ENCODE results near the gene C17orf58.
A peak's percentile ranks its signal among the peaks of the same experiment; 100 is the strongest.
"Not testable (repeated sequence)": the region's sequence is repeated elsewhere in the genome, so short reads cannot be mapped to it uniquely, and the experiment has no call there.

C17orf58 gene

DNA sequence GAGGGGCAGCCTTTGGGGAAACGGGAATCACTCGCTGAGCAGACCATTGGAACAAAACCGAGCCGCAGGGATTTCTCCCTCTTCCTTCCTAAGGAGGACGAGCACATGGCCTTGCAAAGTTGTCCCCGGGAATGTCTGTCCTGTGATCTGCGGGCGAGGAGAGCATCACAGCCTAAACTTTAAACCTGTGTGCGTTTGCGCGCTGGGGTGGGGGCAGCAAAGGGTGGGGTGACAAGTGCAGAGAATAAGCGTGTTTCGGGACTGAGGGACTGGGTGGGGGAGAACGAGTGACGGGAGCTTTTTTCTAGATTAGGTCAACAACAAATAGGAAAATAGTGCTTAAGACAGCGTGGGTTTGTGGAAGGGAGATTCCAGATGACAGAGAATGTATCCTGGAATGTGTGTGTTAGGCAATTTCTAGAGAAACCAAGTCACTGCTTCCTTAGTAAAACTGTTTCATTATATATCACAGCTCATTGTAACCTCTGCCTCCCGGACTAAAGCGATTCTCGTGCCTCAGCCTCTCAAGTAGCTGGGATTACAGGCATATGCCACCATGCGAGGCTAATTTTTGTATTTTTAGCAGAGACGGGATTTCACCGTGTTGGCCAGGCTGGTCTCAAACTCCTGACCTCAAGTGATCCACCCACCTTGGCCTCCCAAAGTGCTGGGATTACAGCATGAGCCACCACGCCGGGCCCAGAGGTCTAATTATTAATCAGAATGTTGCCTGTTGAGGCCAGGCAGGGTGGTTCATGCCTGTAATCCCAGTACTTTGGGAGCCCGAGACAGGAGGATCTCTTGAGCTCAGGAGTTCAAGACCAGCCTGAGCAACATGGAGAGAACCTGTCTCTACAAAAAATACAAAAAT lies at the start of gene C17orf58:
C17orf58 (minus strand) TSS at position 169 of the 871 bp plus-strand sequence. CDS start 271 bp downstream, outside the sequence.
- peak; percentile 48 for DNase-seq

DNA sequence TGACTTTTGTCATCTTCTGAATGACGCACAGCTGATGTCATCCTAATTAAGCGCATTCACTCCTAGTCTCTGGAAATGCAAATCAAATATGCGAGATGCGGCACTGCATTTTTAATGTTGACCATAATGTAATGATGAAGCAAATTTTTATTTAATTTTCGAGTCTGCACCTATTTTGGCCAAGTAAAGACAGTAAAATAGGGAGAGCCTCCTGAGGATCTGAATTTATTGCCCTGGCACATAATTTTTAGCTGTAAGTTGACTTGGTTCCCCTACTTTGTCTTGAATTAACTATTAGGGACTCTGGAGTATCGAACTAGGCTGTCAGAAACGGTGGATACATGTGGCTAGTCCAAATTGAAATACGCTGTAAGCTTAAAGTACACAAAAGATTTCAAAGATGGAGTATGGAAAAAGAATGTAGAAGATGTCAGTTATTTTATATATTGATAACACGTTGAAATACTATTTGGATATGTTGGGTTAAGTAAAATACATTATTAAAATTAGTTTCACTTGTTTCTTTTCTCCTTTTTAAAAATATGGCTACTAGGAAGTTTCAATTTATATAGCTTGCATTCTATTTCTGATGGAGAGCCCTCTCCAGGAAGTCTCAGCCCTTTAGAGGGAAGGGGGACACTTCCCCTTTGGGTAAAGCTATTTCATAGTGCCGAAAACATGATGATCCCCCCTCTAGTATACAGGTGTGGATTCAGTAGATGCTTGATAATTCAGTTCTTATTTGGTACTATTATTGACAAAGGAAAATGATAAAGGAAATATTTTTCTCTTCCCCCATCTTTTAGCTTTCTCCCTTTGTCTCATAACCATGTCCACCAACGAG lies 40.3 kb upstream of the C17orf58 start:
- no peak for DNase-seq

DNA sequence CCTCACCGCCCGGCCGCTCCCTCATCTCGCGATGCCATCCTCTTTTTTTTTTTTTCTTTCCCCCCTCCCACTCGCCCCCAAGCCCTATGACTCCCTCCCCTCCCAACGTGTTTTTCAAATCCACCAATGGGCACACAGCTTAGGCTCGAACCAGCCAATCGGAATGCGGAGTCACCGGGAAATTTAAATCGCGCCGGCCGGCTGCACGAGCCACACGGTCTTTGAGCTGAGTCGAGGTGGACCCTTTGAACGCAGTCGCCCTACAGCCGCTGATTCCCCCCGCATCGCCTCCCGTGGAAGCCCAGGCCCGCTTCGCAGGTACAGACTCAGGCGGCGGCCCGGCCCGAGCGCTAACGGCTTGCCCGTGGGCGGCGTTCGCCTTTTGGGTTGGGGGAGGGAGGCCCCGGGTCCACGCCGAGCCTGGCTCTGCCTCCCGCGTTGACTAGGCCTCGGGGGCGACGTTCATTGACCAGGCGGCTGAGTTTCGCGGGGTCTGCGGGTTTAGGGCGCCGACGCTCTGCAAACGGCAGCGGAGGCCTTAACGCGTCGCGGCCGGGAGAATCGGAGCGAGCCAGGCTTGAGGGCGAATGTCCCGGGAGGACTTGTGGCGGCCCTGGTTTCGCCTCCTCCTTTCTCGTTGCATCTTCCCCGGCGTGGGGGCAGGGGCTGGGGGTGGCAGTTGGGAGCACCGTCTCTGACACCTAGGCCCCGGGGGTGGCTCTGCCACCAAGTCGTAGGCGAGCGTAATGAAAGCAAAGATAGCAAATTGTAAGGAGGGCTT lies 39.4 kb upstream of the C17orf58 start, which contains the start of gene KPNA2:
KPNA2 (plus strand) TSS at position 213 of the 781 bp plus-strand sequence. CDS start 1,398 bp downstream, outside the sequence.
- DNase-seq, result peak; percentile 92

DNA sequence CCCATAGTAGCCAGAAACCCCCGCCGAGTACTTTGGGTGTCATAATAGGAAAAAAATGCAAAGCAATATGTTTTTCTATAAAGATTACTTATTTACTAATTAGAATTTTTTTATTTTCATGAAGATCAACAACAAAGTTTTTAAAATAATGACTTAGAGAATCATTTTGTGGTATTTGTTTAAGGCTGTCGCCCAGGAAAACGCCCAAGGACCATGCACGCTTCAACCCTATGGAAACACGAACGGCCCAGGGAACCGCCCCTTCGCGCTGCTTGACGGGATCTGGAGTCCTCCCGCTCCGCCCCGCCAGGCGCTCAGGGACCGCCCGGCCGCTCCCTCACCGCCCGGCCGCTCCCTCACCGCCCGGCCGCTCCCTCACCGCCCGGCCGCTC lies 38.9 kb upstream of the C17orf58 start:
- DNase-seq, result peak; percentile 92

DNA sequence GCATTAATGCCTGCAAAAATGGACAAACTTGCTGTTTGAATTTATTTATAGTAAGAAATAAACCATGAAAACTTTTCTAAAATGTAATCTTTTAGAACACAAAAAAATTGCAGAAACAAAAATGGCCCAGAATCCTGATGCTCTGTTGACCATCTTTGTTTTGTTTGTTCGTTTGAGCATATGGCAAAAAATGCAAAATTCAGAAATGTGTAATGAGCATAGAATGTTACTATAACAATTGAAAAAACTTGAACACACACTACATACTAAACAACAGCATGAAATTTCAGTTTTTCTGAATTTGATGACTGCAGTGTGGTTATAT lies 38.1 kb upstream of the C17orf58 start:
- no peak for DNase-seq

DNA sequence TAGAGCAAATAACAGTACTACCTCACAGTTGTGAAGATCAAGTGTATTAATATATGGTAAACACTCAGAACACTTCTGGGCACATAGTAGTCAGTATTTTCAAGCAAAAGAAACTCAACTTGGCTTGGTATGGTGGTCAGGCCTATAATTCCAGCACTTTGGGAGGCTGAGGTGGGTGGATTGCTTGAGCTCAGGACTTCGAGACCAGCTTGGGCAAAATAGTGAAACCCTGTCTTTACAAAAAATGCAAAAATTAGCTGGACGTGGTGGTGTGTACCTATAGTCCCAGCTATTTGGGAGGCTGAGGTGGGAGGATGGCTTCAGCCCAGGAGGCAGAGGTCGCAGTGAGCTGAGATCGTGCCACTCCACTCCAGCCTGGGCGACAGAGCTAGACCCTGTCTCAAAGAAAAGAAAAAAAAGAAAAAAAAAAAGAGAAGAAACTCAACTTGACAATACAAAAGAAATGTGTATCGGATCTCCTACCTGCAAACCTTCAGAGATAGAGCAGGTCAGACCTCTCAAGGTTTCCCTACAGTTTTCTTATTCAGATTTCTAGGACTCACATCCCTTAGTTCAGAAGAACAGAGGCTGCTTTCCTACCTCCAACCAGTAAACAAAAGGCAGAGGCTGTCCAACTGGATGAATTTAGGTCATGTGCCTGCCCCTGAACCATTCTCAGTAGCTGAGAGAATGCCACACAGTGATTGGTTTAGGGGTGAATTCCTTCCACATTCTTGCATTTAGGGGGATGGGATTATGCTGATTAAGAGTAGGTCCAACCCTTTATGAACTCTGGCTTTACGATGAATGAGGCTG lies 37.6 kb upstream of the C17orf58 start:
- no peak for DNase-seq

DNA sequence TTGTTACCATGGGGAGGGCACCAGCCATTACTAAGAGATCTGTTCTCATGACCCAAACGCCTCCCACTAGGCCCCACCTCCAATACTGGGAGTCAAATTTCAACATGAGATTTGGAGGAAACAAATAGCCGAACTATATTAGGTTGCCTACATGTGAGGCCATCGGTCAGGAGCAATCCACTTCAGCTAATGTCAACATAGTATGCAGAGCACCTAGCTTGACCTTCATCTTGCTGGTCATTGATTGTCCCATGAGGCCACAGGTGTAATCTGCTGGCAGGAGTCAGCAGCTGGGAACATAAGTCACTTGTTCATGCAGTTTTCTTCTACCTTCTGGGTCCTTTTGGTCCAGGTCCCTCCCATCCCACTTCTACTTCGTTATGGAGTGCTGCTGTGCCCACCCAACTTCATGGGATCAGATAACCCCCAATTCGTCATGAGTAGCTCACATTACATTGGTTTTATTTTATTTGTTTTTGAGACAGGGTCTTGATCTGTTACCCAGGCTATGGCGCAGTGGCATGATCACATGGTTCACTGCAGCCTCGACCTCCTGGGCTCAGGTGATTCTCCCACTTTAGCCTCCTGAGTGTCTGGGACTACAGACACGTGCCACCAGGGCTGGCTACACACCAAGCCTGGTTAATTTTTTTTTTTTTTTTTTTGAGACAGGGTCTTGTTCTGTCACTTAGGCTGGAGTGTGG lies 33.4 kb upstream of the C17orf58 start:
- DNase-seq, result no peak

DNA sequence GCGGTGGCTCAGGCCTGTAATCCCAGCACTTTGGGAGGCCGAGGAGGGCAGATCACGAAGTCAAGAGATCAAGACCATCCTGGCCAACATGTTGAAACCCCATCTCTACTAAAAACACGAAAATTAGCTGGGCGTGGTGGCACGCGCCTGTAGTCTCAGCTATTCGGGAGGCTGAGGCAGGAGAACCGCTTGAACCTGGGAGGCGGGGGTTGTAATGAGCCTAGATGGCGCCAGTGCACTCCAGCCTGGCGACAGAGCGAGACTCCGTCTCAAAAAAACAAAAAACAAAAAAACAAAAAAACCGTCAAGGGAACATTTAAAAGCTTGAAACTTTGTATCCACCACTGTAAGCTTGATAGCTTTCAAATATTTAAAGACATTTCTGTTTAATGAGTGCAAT lies 26.3 kb upstream of the C17orf58 start:
- DNase-seq, result not testable (repeated sequence)

DNA sequence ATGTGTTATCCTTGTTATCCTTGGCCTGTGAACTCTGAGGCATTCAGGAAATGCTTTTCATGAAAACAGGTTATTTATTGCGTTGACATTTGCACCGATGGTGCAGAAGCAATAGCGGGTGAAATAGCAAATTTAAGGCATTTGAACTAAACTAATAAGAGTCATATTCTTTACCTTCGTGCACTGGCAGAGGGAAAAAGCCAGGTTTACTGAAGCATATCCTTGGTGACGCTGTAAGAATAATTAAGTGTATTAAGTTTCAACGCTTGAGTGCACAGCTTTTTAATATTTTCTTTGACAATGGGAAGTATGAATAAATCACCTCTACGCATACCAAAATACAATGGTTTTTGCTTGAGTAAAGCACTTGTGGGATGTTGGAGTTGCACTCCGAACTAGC lies 25.7 kb upstream of the C17orf58 start:
- DNase-seq, result no peak

DNA sequence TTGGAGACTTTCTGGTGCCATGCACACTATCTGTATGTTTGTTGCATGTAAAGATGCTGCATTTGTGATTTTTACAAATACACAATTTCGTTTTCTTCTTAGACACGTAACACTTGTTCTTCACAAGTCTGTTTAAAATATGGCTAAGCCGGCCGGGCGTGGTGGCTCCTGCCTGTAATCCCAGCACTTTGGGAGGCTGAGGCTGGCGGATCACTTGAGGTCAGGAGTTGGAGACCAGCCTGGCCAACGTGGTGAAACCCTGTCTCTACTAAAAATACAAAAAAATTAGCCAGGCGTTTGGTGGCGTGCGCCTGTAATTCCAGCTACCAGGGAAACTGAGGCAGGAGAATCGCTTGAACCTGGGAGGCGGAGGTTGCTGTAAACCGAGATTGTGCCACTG lies 24.5 kb upstream of the C17orf58 start:
- not testable (repeated sequence) for DNase-seq

DNA sequence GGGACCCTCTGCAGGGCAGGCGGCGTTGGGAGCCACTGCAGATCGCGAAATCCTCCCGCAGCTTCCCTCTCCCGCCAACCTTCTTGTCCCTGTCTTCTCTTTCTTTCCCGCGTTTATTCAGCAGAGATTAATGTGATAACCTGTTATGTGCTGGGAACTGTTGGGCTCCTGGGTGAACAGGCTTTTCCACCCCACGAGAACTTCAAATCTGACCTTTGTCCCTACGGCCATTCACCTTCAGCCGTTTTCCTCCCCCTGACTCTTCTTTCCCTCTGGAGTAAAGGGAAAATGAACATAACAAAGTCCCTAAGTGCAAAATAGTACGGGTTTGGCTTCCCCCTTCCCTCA lies 24.1 kb upstream of the C17orf58 start:
- no peak for DNase-seq

DNA sequence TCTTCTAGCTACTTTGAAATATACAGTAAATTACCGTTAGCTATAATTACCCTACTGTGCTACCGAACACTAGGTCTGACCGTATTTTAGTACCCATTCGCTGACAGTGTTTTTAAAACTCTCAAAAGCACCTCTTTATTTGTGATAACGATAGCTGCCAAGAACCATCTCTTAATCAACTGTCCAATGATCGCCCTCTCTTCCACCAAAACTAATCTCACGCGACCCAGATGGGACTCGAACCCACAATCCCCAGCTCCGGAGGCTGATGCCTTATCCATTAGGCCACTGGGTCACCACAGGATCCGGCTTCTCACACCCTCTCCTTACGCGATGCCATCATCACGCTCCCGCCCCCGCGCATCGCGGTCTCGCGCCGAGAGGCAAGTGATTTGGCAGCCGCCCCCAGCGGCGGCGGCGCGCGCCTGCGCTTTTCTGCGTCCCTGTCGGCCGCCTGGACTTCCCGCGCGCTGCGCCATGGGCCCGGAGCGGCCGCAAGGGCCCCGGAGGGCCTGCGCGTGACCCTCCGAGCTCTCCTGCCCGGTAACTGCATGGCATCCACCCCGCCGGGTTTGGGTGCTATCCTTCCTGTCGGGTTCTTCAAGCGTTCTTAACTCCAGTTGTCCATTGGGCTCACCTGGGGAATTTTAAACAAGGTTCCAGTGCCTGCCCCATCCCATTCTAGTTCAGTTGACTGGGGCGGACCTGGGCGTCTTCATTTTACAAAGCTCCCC lies 23.6 kb upstream of the C17orf58 start:
- peak; percentile 99 for DNase-seq

DNA sequence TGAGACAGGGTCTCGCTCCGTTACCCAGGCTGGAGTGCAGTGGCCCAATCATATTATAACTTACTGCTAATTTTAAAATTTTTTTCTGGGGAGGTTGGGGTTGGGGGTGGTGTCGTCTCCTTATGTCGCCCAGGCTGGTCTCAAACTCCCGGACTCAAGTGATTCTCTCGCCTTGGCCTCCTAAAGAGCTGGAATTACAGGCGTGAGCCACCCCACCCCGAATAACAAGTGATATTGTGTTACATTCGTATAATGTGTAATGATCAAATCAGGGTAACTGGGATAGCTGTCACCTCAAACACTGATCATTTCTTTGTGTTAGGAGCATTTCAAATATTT lies 23.0 kb upstream of the C17orf58 start:
- no peak for DNase-seq

DNA sequence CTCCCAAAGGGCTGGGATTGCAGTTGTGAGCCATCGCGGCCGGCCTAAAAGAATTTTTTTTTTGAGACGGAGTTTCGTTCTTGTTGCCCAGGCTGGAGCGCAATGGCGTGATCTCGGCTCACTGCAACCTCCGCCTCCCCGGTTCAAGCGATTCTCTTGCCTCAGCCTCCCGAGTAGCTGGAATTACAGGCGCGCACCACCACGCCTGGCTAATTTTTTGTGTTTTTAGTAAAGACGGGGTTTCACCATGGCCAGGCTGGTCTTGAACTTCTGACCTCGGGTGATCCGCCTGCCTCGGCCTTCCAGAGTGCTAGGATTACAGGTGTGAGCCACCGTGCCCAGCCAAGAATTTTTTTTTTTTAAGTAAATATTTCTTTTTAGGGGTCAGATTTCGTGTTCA lies 22.2 kb upstream of the C17orf58 start:
- DNase-seq, result not testable (repeated sequence)

DNA sequence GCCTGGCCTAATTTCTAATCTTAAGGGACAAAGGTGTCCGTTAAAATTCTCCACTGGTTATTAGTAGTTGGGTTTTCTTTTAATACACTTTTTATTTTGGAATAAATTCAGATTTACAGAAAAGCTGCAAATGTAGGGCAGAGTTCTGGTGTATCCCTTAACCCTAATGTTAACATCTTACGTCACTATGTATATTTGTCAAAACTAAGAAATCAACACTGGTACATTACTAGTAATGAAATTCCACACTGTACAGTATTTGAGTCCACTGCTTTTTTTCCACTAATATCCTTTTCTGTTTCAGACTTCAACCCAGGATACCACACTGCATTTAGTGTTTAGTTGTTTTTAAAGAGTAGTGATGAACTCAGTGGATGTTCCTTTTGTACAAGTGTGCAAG lies 20.6 kb upstream of the C17orf58 start:
- no peak for DNase-seq

DNA sequence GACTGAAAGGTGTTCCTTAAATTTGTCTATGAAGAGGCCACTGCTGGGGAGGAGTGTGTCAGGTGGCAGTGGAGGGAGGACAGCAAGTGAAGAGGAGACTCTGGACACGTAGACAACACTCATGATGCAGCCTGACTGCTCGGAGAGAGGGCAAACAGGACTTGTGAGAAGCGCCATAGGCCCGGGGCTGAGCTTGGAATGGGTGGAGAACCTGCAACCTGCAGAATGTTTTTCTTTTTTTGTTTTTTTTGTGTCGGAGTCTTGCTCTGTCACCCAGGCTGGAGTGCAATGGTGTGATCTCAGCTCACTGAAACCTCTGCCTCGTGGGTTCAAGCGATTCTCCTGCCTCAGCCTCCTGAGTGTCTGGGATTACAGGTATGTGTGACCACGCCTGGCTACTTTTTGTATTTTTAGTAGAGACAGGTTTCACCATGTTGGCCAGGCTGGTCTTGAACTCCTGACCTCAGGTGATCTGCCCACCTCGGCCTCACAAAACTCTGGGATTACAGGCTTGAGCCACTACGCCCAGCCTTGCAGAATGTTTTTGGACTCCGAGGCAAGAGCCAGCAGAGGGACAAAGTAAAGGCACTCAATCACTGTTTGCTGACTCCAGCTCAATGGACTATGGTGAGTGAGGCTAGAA lies 18.9 kb upstream of the C17orf58 start:
- DNase-seq, result no peak

DNA sequence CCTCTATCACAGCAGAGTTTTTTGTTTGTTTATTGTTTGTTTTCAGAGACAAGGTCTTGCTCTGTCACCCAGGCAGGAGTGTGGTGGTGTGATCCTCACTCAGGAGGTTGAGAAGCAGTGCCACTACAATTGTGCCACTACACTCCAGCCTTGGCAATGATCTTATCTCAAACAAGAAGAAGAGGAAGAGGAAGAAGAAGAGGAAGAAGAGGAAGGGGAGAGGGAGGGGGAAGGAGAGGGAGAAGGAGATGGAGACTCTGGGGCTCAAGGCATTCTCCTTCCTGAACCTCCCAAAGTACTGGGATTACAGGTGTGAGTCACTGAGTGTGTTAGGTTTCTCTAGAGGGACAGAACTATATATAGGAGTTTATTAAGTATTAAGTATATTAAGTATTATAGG lies 17.1 kb upstream of the C17orf58 start:
- no peak for DNase-seq

DNA sequence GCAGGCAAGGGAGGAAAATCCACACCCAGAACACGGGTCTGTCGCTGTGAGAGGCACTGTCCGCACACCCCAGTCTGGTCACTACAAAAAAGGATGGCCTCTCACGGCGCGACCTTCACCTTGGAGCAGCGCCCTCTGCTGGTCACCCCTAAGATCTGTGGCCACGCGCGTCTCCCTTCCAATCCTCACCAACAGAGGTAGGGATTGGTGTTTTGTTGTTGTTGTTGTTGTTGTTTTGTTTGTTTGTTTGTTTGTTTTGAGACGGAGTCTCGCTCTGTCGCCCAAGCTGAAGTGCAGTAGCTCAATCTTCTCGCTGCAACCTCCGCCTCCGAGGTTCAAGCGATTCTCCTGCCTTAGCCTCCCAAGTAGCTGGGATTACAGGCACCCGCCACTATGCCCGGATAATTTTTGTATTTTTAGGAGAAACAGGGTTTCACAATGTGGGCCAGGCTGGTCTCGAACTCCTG lies 15.0 kb upstream of the C17orf58 start:
- peak; percentile 70 for DNase-seq

DNA sequence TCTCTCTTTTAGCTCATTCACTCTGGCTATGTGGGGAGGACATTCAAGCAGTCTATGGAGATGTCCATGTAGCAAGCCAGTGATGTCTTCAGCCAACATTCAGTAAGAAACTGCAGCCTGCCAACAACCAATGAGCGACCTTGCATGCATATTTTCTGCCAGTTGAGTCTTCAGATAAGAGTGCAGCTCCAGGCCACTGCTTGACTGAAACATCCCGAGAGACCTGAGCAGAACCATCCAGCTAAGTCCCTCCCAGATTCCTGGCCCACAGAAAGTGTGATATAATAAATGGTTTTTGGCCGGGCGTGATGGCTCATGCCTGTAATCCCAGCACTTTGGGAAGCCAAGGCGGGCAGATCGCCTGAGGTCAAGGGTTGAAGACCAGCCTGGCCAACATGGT lies 10.5 kb upstream of the C17orf58 start:
- no peak for DNase-seq

DNA sequence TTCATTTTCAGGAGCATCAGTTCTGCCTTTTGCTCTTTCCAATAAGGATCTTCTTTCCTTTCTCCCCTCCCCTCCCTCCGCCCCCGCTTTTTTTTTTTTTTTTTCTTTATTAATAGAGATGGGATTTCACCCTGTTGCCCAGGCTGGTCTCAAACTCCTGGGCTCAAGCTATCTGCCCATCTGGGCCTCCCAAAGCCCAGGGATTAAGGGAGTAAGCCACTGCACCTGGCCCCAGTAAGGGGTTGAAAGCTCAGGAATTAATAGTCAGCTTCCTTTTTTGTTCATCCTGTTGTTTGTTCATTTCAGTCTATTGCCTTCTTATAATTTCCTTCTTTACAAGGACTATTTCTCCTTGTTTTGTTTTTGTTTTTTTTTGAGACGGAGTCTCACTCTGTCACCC lies 7.9 kb upstream of the C17orf58 start:
- no peak for DNase-seq
